Kidney (tissue), 14 donors: ENCODE data around the gene HIVEP3. TPM values are rescaled to one million over a fixed set of nuclear protein-coding genes. Genes with fewer than 3 reads are reported as not detected.
"Not testable (repeated sequence)": the region's sequence is repeated elsewhere in the genome, so short reads cannot be mapped to it uniquely, and the experiment has no call there.

ENCODE experiments used
- DNase-seq, 5 donors: peaks; one replicate each; pipeline ENCODE4 v3.0.0-alpha.2; 2013 to 2020
- FAIRE-seq: peaks from 2 replicates; lab custom pipeline; 2012; peaks lifted over from hg19 to GRCh38; lab: Jason Lieb, UNC
- H3K27ac ChIP-seq, 2 donors: one replicate each; pipeline ENCODE4 v1.7.0; 2013; ENCODE audit warnings: low read depth in 2 of 2, low read length in 2 of 2, inconsistent platforms in 1 of 2
- H3K27me3 ChIP-seq: one replicate; pipeline ENCODE4 v1.7.1; 2013; ENCODE audit warnings: low read length, inconsistent platforms; ENCODE audit not compliant: control insufficient read depth, insufficient read depth
- H3K36me3 ChIP-seq, 3 donors: one replicate each; pipeline versions ENCODE4 v1.7.0 to v1.7.1; 2013; ENCODE audit warnings: low read length in 3 of 3, control low read depth in 1 of 3, inconsistent platforms in 1 of 3; ENCODE audit not compliant: insufficient read depth in 3 of 3, control insufficient read depth in 2 of 3
- H3K4me1 ChIP-seq, 3 donors: one replicate each; pipeline versions ENCODE4 v1.7.0 to v1.7.1; 2013; ENCODE audit warnings: low read length in 3 of 3, inconsistent platforms in 1 of 3, low read depth in 1 of 3; ENCODE audit not compliant: control insufficient read depth in 2 of 3, insufficient read depth in 2 of 3
- H3K4me3 ChIP-seq, 3 donors: one replicate each; pipeline versions ENCODE4 v1.7.0 to v1.8.1; 2013; ENCODE audit warnings: low read length in 3 of 3, control low read depth in 1 of 3, inconsistent platforms in 1 of 3
- H3K9ac ChIP-seq, 3 donors: one replicate each; pipeline versions ENCODE4 v1.7.0 to v1.7.1; 2013; ENCODE audit warnings: low read length in 3 of 3, control low read depth in 1 of 3, inconsistent platforms in 1 of 3
- H3K9me3 ChIP-seq, 3 donors: one replicate each; pipeline versions ENCODE4 v1.7.0 to v1.7.1; 2013; ENCODE audit warnings: low read length in 3 of 3, control low read depth in 1 of 3, inconsistent platforms in 1 of 3; ENCODE audit not compliant: control insufficient read depth in 2 of 3, insufficient read depth in 1 of 3
- intact Hi-C: fragments of 100-400 bp; cut with DNase I; formaldehyde crosslinking; loops from one replicate; pipeline ENCODE4 v1.11.1; 2022
- polyA plus RNA-seq: library from polyadenylated mRNA; stranded (reverse); fragments of 350-450 nt; fragmentation: Illumina TruSeq; extraction: RNeasy Lipid Tissue Mini Kit (QIAGEN cat#74804); gene quantifications from one replicate; pipeline ENCODE4 v1.2.3, GENCODE V29; 2014; ENCODE audit warnings: low read depth, low replicate concordance; ENCODE audit not compliant: insufficient read depth
- total RNA-seq: library from RNA; stranded (reverse); fragmentation: NEBNext Ultra II Directional; extraction: Animal tissue kit (Norgen Biotek cat#: 25700); gene quantifications from one replicate; pipeline ENCODE4 v1.2.1, GENCODE V29; 2021
- TF ChIP-seq, protein P1 (sequence below): IDR thresholded peaks from 3 replicates; pipeline ENCODE4 v1.5.1; 2012; ENCODE audit warnings: mild to moderate bottlenecking, moderate library complexity, borderline replicate concordance; ENCODE audit not compliant: insufficient read depth; ENCODE audit errors: extremely low read depth
- donor health status: control.
- donor health status: control.
- donor health status: control.
- donor health status: control.
- donor health status: control.
- donor health status: DM: yes; HTN: yes; CAD: no.
- donor health status: Normal renal cell carcinoma (clear cell type).

The HIVEP3 gene
- total and polyA plus RNA-seq, 2 donors from 2014 or later, result 3.5 to 11.0 TPM

GRCh38 chr1:41954533-41954944 is 35.8 kb upstream of the HIVEP3 start:
- Histone ChIP-seq H3K27me3 (no peaks in the 10 kb centered on the region), H3K9me3 (no peaks in the 10 kb centered on the region), H3K4me3 (no peak overlapping the region), H3K9ac (no peak overlapping the region), H3K4me1 (peaks cover 0 to 7% (median 6%) of the 10 kb centered on the region in 3 donors), H3K27ac (no peak overlapping the region), H3K36me3 (no peaks in the 10 kb centered on the region)
- FAIRE-seq, result no peak
- intact Hi-C loops, result no loop called here
- peak in 1 of 5 donors; percentile 70 for DNase-seq
- TF ChIP-seq, protein P1, sequence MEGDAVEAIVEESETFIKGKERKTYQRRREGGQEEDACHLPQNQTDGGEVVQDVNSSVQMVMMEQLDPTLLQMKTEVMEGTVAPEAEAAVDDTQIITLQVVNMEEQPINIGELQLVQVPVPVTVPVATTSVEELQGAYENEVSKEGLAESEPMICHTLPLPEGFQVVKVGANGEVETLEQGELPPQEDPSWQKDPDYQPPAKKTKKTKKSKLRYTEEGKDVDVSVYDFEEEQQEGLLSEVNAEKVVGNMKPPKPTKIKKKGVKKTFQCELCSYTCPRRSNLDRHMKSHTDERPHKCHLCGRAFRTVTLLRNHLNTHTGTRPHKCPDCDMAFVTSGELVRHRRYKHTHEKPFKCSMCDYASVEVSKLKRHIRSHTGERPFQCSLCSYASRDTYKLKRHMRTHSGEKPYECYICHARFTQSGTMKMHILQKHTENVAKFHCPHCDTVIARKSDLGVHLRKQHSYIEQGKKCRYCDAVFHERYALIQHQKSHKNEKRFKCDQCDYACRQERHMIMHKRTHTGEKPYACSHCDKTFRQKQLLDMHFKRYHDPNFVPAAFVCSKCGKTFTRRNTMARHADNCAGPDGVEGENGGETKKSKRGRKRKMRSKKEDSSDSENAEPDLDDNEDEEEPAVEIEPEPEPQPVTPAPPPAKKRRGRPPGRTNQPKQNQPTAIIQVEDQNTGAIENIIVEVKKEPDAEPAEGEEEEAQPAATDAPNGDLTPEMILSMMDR, result no peak

GRCh38 chr1:41953291-41953690 is 34.6 kb upstream of the HIVEP3 start:
- FAIRE-seq, result no peak
- peaks cover 0 to 7% (median 6%) of the 10 kb centered on the region in 3 donors for H3K4me1 ChIP-seq
- no peak overlapping the region for H3K9ac ChIP-seq

DNA sequence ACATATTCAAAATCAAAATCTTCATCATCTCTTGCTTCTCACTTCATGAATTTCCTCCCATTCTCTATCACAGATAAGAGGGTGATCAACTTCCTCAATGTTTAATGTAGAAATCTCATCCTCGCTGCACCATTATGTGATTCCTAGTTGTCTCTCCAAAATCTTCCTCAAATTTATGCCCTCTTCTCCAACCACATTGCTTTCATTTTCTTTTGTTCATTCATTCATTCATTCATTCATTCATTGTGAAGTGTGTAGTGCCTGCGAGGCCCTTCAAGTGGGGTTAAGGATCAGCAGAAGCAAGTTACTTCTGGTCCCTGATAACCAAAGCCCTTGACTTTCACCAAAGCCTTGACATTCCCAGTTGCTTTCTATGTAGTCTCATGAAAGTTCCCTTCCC is 33.5 kb upstream of the HIVEP3 start:
- no peak overlapping the region for H3K27ac ChIP-seq
- no peaks in the 10 kb centered on the region for H3K36me3 ChIP-seq
- FAIRE-seq, result no peak
- no peaks in the 10 kb centered on the region for H3K9me3 ChIP-seq
- TF ChIP-seq, protein P1, result no peak
- intact Hi-C loops, result no loop called here
- peaks cover 0 to 7% (median 6%) of the 10 kb centered on the region in 3 donors for H3K4me1 ChIP-seq
- no peak overlapping the region for H3K9ac ChIP-seq
- DNase-seq, result no peak
- H3K27me3 ChIP-seq, result no peaks in the 10 kb centered on the region
- no peak overlapping the region for H3K4me3 ChIP-seq

More at GRCh38 chr1:41953291-41953690, 34.6 kb upstream of the HIVEP3 start:
- intact Hi-C loops, result no loop called here
- no peaks in the 10 kb centered on the region for H3K27me3 ChIP-seq
- H3K36me3 ChIP-seq, result no peaks in the 10 kb centered on the region
- H3K4me3 ChIP-seq, result no peak overlapping the region
- H3K9me3 ChIP-seq, result no peaks in the 10 kb centered on the region
- TF ChIP-seq, protein P1, result no peak
- no peak for DNase-seq
- H3K27ac ChIP-seq, result no peak overlapping the region

DNA sequence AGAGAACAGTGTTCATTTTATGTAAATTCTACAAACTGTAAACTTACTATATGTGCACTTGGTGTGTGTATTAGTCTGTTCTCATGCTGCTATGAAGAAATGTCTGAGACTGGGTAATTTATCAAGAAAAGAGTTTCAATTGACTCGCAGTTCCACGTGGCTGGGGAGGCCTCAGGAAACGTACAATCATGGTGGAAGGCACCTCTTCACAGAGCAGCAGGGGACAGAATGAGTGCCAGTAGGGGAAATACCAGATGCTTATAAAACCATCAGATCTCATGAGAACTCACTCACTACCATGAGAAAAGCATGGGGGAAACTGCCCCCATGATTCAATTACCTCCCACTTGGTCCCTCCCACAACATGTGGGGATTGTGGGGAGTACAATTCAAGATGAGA is 32.8 kb upstream of the HIVEP3 start:
- intact Hi-C loops, DNase-seq, H3K36me3 ChIP-seq, H3K4me1 ChIP-seq, FAIRE-seq, H3K4me3 ChIP-seq, H3K27me3 ChIP-seq, H3K27ac ChIP-seq, H3K9me3 ChIP-seq, H3K9ac ChIP-seq: not testable (repeated sequence)
